Ovary (tissue), 9 donors: ENCODE measurements around the gene CNKSR3. TPM values are rescaled to one million over a fixed set of nuclear protein-coding genes. Genes with fewer than 3 reads are reported as not detected.
A peak's percentile ranks its signal among the peaks of the same experiment; 100 is the strongest.

ENCODE experiments used
- DNase-seq, 5 donors: peaks; one replicate each; pipeline ENCODE4 v3.0.0-alpha.2; 2019 to 2020
- H3K27ac ChIP-seq, 2 donors: fragments of 200-600 bp; one replicate each; pipeline versions ENCODE4 v1.5.1 to v1.8.0; 2019 to 2022
- H3K27me3 ChIP-seq: fragments of 200-600 bp; one replicate; pipeline ENCODE4 v1.8.0; 2022
- H3K36me3 ChIP-seq: fragments of 200-600 bp; sonication (generic); one replicate; pipeline ENCODE4 v1.5.1; 2019
- H3K4me1 ChIP-seq: one replicate; pipeline ENCODE4 v1.8.1; 2013; ENCODE audit warnings: mild to moderate bottlenecking, moderate library complexity; ENCODE audit not compliant: insufficient read depth
- H3K4me3 ChIP-seq: fragments of 200-600 bp; sonication (generic); one replicate; pipeline ENCODE4 v1.5.1; 2017
- H3K9me3 ChIP-seq, 2 donors: fragments of 200-600 bp in 1 of 2; sonication (generic) in 1 of 2; one replicate each; pipeline versions ENCODE4 v1.5.1 to v1.8.1; 2013 to 2019; ENCODE audit warnings: mild to moderate bottlenecking in 1 of 2, moderate library complexity in 1 of 2
- CTCF ChIP-seq, 3 donors: fragments of 450-650 bp in 2 of 3; fragments of 200-600 bp in 1 of 3; IDR thresholded peaks; one replicate each; pipeline versions ENCODE4 v1.5.1 to v1.8.0; 2016 to 2022; ENCODE audit warnings: antibody characterized with exemption in 3 of 3, mild to moderate bottlenecking in 1 of 3
- EP300 ChIP-seq: sonication (generic); formaldehyde crosslinking; IDR thresholded peaks from one replicate; pipeline ENCODE4 v1.6.1; 2017; ENCODE audit warnings: antibody characterized with exemption
- POLR2A ChIP-seq: fragments of 450-650 bp; IDR thresholded peaks from one replicate; pipeline ENCODE4 v1.6.1; 2017; ENCODE audit warnings: antibody characterized with exemption, mild to moderate bottlenecking, moderate library complexity
- WGBS, 3 donors: extraction: QIAGEN DNeasy Blood & Tissue Kit in 1 of 3; methylation state at CpG; one replicate each; pipeline versions ENCODE4 v1.1.5 to v1.1.7; 2013 to 2017; 5-methylcytosine and 5-hydroxymethylcytosine counted together
- intact Hi-C, 4 donors: fragments of 100-400 bp; cut with DNase I; formaldehyde crosslinking; loops; one replicate each; pipeline versions ENCODE4 v1.11.0 to v1.15.1; 2022 to 2023
- polyA plus RNA-seq, 2 donors: library from polyadenylated mRNA; stranded (reverse); fragments of 200-250 nt in 1 of 2; fragments of 350-450 nt in 1 of 2; fragmentation: Illumina TruSeq in 1 of 2; extraction: RNeasy Lipid Tissue Mini Kit (QIAGEN cat#74804) in 1 of 2; gene quantifications; one replicate each; pipeline ENCODE4 v1.2.3, GENCODE V29; 2013 to 2014
- total RNA-seq, 7 donors: library from RNA; depleted of rRNA in 2 of 7; stranded (reverse); fragments of >200 nt in 2 of 7; fragmentation: NEBNext Ultra II Directional in 3 of 7; extraction: Animal tissue kit (Norgen Biotek cat#: 25700) in 3 of 7; gene quantifications; one replicate each; pipeline versions ENCODE4 v1.1.0 to v1.2.4, GENCODE V29; 2016 to 2023
- donor health status: DM: no; HTN: no; CAD: no; lungs with moderate emphysema.
- donor health status: DM: no; HTN: no; CAD: no.
- donor health status: Bipolar disorder and iron deficiency.
- donor health status: DM: yes; HTN: yes; CAD: no.
- donor health status: DM: no; HTN: no; CAD: no.
- donor health status: DM: yes; HTN: yes; CAD: no.

CNKSR3 gene
- total and polyA plus RNA-seq, 9 donors, result 8.6 to 16.7 (median 13.4) TPM

- TF ChIP-seq EP300, result no peak
- no peak for TF ChIP-seq POLR2A
- no peak for TF ChIP-seq CTCF (IDR thresholded peaks at IDR 0.05)
- no peak for DNase-seq
- WGBS, 3 donors, result 91 to 95% (median 94%) methylated on average over 7 of the region's 7 CpGs
- peaks cover 3% of the 10 kb centered on the region for H3K4me1 ChIP-seq
- H3K27ac ChIP-seq, result no peak overlapping the region
- intact Hi-C loops, result no loop called here
- no peaks in the 10 kb centered on the region for H3K27me3 ChIP-seq
- H3K4me3 ChIP-seq, result no peak overlapping the region
- no peaks in the 10 kb centered on the region for H3K9me3 ChIP-seq
- no peaks in the 10 kb centered on the region for H3K36me3 ChIP-seq
Observed at GRCh38 chr6:154502553-154502952, 7.9 kb downstream of the CNKSR3 start.

- intact Hi-C loops, result no loop called here
- Histone ChIP-seq H3K27me3 (no peaks in the 10 kb centered on the region), H3K27ac (no peak overlapping the region), H3K9me3 (no peaks in the 10 kb centered on the region), H3K36me3 (no peaks in the 10 kb centered on the region), H3K4me1 (peaks cover 3% of the 10 kb centered on the region), H3K4me3 (no peak overlapping the region)
- TF ChIP-seq CTCF (IDR thresholded peaks at IDR 0.05) (no peak), EP300 (no peak), POLR2A (no peak)
- WGBS, 3 donors, result 77 to 88% (median 80%) methylated on average over 4 of the region's 4 CpGs
- no peak for DNase-seq
Observed at GRCh38 chr6:154501578-154501868, 9.0 kb downstream of the CNKSR3 start.

- no peak overlapping the region for H3K27ac ChIP-seq
- H3K9me3 ChIP-seq, result no peaks in the 10 kb centered on the region
- intact Hi-C loops, result no loop called here
- TF ChIP-seq POLR2A (no peak), CTCF (IDR thresholded peaks at IDR 0.05) (peak in 1 of 3 donors; percentile 13)
- WGBS, 3 donors, result 78 to 83% (median 78%) methylated on average over 9 of the region's 9 CpGs
- no peaks in the 10 kb centered on the region for H3K4me1 ChIP-seq
- no peak for DNase-seq
- H3K36me3 ChIP-seq, result no peaks in the 10 kb centered on the region
- no peak overlapping the region for H3K4me3 ChIP-seq
- H3K27me3 ChIP-seq, result no peaks in the 10 kb centered on the region
Observed at GRCh38 chr6:154500769-154501577, 9.5 kb downstream of the CNKSR3 start.

GRCh38 chr6:154499855-154500589, 10.5 kb downstream of the CNKSR3 start:
- H3K4me1 ChIP-seq, result no peaks in the 10 kb centered on the region
- 67 to 79% (median 68%) methylated on average over 4 of the region's 4 CpGs for WGBS, 3 donors
- H3K4me3 ChIP-seq, result no peak overlapping the region
- TF ChIP-seq POLR2A, result no peak
- intact Hi-C loops, result no loop called here
- DNase-seq, result no peak
- H3K27me3 ChIP-seq, result no peaks in the 10 kb centered on the region
- no peak overlapping the region for H3K27ac ChIP-seq
- no peaks in the 10 kb centered on the region for H3K36me3 ChIP-seq
- no peaks in the 10 kb centered on the region for H3K9me3 ChIP-seq
